NCI-H2227 treated with DMSO at 0.1 percent for 48 hours (cell line): Measurements from ENCODE around the gene MCUB.
"Not testable (repeated sequence)": the region's sequence is repeated elsewhere in the genome, so short reads cannot be mapped to it uniquely, and the experiment has no call there.

Source experiments
- DNase-seq: peaks from one replicate; lab custom pipeline; 2025; lab: John Stamatoyannopoulos, UW

The MCUB gene

GRCh38 chr4:109559983-109560686 is at the start of gene MCUB:
TSS of gene MCUB (plus strand) at chr4:109560246. CDS start at chr4:109560338, 92 bp downstream.
- DNase-seq: peak; percentile 85

GRCh38 chr4:109510687-109511086 is 49.4 kb upstream of the MCUB start:
- no peak for DNase-seq

- no peak for DNase-seq
Observed at GRCh38 chr4:109511414-109511813, 48.6 kb upstream of the MCUB start.

- DNase-seq: not testable (repeated sequence)
Observed at GRCh38 chr4:109513368-109513767, 46.7 kb upstream of the MCUB start.

- DNase-seq: no peak
Observed at GRCh38 chr4:109532182-109532581, 27.9 kb upstream of the MCUB start.

GRCh38 chr4:109545401-109545800 is 14.6 kb upstream of the MCUB start:
- no peak for DNase-seq

- no peak for DNase-seq
Observed at GRCh38 chr4:109547394-109547793, 12.7 kb upstream of the MCUB start.

- no peak for DNase-seq
Observed at GRCh38 chr4:109548655-109549054, 11.4 kb upstream of the MCUB start.

GRCh38 chr4:109552237-109552636 is 7.8 kb upstream of the MCUB start:
- DNase-seq: no peak

GRCh38 chr4:109553130-109553529 is 6.9 kb upstream of the MCUB start:
- DNase-seq: no peak

GRCh38 chr4:109554971-109555370 is 5.1 kb upstream of the MCUB start:
- no peak for DNase-seq

- DNase-seq: no peak
Observed at GRCh38 chr4:109557433-109557832, 2.6 kb upstream of the MCUB start.

GRCh38 chr4:109558095-109558494 is 2.0 kb upstream of the MCUB start:
- not testable (repeated sequence) for DNase-seq

GRCh38 chr4:109559625-109559982 is 442 bp upstream of the MCUB start:
- no peak for DNase-seq

GRCh38 chr4:109560687-109561461 is 828 bp downstream of the MCUB start:
- DNase-seq: peak; percentile 29

GRCh38 chr4:109562457-109563239 is 2.6 kb downstream of the MCUB start:
- DNase-seq: peak; percentile 25

- no peak for DNase-seq
Observed at GRCh38 chr4:109571494-109571893, 11.4 kb downstream of the MCUB start.

- no peak for DNase-seq
Observed at GRCh38 chr4:109572154-109572553, 12.1 kb downstream of the MCUB start.

GRCh38 chr4:109574443-109574850 is 14.4 kb downstream of the MCUB start:
- DNase-seq: no peak

GRCh38 chr4:109574931-109575804 is 15.1 kb downstream of the MCUB start:
- DNase-seq: no peak

GRCh38 chr4:109576462-109576861 is 16.4 kb downstream of the MCUB start:
- no peak for DNase-seq

- DNase-seq: no peak
Observed at GRCh38 chr4:109578846-109579245, 18.8 kb downstream of the MCUB start.
